SKM-1 (cell line): ENCODE results near the gene PCDHB8.
"Not testable (repeated sequence)": the region's sequence is repeated elsewhere in the genome, so short reads cannot be mapped to it uniquely, and the experiment has no call there.

Experiments
- DNase-seq: peaks from one replicate; lab custom pipeline; 2025; ENCODE audit not compliant: unreplicated experiment; lab: John Stamatoyannopoulos, UW

PCDHB8 gene

DNA sequence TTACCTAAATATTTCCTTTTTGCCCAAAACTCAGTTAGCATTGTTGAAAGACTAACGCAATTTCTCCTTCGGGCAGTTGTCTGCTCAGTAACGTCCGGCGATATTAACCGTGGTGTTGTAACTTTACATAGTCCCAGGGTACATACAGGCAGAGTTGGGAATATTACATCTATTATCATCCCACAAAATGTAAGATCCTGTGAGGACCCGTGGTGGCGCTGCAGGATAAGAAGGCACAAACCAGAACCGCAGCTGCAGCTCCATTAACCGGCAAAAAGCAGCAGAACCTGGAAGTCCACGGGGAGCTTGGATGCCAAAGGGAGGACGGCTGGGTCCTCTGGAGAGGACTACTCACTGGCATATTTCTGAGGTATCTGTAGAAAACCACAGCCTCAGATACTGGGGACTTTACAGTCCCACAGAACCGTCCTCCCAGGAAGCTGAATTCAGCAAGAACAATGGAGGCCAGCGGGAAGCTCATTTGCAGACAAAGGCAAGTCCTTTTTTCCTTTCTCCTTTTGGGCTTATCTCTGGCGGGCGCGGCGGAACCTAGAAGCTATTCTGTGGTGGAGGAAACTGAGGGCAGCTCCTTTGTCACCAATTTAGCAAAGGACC, at the start of gene PCDHB8:
TSS of gene PCDHB8 (plus strand) at position 214 of the 615 bp plus-strand sequence. CDS start at position 459, 245 bp downstream.
- not testable (repeated sequence) for DNase-seq

DNA sequence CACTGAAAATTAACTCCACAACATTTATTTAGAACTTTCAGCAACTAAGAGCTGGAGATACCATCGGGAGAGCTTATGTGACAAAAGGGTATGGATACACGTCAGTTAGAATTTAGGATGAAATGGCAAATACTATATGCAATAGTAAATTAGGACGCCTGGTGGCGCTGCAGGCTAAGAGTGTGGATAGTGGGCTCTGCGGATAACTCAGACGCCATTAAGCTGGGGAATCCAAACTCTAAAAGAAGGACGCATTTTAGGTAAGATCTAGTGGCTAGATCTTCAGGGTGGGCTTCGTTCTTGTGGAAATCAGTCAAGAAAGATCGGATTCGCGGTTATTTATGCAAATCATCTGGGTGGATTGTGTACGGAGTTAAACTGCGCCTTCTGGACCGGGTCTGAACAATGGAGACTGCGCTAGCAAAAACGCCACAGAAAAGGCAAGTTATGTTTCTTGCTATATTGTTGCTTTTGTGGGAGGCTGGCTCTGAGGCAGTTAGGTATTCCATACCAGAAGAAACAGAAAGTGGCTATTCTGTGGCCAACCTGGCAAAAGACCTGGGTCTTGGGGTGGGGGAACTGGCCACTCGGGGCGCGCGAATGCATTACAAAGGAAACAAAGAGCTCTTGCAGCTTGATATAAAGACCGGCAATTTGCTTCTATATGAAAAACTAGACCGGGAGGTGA, 42.4 kb upstream of the PCDHB8 start, which contains the start of gene PCDHB5:
TSS of gene PCDHB5 (plus strand) at position 177 of the 688 bp plus-strand sequence. CDS start at position 406, 229 bp downstream.
- no peak for DNase-seq

DNA sequence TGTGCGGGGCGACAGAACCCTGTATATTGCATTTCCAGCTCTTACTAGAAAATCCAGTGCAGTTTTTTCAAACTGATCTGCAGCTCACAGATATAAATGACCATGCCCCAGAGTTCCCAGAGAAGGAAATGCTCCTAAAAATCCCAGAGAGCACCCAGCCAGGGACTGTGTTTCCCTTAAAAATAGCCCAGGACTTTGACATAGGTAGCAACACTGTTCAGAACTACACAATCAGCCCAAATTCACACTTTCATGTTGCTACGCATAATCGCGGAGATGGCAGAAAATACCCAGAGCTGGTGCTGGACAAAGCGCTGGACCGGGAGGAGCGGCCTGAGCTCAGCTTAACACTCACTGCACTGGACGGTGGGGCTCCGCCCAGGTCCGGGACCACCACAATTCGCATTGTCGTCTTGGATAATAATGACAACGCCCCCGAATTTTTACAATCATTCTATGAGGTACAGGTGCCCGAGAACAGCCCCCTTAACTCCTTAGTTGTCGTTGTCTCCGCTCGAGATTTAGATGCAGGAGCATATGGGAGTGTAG, 41.8 kb upstream of the PCDHB8 start:
- DNase-seq, result no peak

DNA sequence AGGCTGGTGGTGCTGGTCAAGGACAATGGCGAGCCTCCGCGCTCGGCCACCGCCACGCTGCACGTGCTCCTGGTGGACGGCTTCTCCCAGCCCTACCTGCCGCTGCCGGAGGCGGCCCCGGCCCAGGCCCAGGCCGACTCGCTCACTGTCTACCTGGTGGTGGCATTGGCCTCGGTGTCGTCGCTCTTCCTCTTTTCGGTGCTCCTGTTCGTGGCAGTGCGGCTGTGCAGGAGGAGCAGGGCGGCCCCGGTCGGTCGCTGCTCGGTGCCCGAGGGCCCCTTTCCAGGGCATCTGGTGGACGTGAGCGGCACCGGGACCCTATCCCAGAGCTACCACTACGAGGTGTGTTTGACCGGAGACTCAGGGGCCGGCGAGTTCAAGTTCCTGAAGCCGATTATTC, 40.2 kb upstream of the PCDHB8 start:
- DNase-seq, result not testable (repeated sequence)

DNA sequence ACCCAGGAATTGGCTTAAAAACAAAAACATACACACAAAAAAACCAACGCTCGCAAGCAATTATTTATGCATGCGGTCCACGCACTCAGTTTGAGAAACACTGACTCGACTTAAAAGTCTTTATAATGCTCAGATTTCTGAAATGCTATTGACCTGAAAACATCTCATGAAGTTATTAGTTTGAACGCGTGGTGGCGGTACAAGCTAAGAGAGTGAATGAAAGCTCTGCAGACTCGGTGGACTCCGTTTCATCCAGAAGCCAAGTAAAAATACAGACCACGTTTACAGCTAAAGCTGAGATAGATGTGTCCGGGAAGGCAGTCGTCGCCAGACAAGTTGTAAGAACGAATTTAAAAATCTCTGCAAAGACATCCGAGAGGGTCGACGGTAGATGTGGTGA, 27.8 kb upstream of the PCDHB8 start, which contains the start of gene PCDHB6:
TSS of gene PCDHB6 (plus strand) at position 246 of the 400 bp plus-strand sequence. CDS start 201 bp downstream, outside the sequence.
- DNase-seq, result no peak

DNA sequence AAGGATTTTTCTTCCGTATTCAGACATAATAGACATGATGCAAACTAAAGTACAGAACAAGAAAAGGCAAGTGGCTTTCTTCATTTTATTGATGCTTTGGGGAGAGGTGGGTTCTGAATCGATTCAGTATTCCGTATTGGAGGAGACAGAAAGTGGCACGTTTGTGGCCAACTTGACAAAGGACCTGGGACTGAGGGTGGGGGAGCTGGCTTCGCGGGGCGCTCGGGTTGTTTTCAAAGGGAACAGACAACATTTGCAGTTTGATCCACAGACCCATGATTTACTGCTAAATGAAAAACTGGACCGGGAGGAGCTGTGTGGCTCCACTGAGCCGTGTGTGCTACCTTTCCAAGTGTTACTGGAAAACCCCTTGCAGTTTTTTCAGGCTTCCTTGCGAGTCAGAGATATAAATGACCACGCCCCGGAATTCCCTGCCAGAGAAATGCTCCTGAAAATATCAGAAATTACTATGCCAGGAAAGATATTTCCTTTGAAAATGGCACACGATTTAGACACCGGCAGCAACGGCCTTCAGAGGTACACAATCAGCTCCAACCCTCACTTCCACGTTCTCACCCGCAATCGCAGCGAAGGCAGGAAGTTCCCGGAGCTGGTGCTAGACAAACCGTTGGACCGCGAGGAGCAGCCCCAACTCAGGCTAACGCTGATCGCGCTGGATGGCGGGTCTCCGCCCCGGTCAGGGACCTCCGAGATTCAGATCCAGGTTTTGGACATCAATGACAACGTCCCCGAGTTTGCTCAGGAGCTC, 27.2 kb upstream of the PCDHB8 start:
- no peak for DNase-seq

DNA sequence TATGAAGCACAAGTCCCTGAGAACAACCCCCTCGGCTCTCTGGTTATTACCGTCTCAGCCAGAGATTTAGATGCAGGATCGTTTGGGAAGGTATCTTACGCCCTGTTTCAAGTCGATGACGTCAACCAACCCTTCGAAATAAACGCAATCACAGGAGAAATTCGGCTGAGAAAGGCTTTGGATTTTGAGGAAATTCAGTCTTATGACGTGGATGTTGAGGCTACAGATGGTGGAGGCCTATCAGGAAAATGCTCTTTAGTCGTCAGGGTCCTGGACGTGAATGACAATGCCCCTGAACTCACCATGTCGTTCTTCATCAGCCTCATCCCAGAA, 26.6 kb upstream of the PCDHB8 start:
- no peak for DNase-seq

DNA sequence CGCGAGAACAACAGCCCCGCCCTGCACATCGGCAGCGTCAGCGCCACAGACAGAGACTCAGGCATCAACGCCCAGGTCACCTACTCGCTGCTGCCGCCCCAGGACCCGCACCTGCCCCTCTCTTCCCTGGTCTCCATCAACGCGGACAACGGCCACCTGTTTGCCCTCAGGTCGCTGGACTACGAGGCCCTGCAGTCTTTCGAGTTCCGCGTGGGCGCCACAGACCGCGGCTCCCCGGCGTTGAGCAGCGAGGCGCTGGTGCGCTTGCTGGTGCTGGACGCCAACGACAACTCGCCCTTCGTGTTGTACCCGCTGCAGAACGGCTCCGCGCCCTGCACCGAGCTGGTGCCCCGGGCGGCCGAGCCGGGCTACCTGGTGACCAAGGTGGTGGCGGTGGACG, 26.0 kb upstream of the PCDHB8 start:
- DNase-seq, result not testable (repeated sequence)

DNA sequence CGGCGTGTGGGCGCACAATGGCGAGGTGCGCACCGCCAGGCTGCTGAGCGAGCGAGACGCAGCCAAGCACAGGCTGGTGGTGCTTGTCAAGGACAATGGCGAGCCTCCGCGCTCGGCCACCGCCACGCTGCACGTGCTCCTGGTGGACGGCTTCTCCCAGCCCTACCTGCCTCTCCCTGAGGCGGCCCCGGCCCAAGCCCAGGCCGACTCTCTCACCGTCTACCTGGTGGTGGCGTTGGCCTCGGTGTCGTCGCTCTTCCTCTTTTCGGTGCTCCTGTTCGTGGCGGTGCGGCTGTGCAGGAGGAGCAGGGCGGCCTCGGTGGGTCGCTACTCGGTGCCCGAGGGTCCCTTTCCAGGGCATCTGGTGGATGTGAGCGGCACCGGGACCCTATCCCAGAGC, 25.5 kb upstream of the PCDHB8 start:
- not testable (repeated sequence) for DNase-seq

DNA sequence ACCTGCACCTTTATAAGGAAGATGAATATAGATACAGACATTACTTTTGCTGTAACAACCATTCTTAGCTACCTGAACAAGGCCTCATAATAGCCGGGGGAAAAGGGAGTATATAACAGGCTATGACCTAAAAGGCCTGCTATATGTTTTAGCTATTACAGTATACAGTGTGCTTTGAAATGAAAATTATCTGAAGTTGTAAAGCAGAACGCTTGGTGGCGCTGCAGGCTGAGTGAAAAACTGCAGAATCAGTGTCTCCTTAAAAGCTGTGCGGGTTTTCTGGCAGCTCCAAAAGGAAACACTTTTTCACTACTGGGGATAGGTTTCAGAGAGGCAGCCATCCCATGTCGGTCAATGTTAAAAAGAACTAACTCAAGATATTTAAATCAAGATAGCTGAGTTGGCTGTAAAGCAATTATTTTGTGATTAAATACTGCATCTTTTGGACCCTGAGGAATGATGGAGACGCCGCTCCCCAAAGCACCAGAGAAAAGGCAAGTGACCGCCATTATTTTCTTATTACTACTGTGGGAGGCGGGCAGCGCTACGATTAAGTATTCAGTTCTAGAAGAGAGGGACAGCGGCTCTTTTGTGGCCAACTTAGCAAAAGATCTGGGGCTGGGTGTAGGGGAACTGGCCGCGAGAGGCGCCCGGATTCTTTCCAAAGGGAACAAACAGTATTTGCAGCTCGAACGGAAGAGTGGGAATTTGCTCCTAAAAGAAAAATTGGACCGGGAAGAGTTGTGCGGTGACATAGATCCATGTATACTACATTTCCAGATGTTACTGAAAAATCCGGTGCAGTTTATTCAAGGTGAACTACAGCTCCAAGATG, 21.8 kb upstream of the PCDHB8 start:
- no peak for DNase-seq

DNA sequence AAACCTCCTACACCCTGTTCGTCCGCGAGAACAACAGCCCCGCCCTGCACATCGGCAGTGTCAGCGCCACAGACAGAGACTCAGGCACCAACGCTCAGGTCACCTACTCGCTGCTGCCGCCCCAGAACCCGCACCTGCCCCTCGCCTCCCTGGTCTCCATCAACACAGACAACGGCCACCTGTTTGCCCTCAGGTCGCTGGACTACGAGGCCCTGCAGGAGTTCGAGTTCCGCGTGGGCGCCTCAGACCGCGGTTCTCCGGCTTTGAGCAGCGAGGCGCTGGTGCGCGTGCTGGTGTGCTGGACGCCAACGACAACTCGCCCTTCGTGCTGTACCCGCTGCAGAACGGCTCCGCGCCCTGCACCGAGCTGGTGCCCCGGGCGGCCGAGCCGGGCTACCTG, 20.2 kb upstream of the PCDHB8 start:
- DNase-seq, result not testable (repeated sequence)

DNA sequence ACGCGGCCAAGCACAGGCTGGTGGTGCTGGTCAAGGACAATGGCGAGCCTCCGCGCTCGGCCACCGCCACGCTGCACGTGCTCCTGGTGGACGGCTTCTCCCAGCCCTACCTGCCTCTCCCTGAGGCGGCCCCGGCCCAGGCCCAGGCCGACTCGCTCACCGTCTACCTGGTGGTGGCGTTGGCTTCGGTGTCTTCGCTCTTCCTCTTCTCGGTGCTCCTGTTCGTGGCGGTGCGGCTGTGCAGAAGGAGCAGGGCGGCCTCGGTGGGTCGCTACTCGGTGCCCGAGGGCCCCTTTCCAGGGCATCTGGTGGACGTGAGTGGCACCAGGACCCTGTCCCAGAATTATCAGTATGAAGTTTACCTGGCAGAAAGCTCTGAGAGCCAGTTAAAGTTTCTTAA, 19.7 kb upstream of the PCDHB8 start:
- not testable (repeated sequence) for DNase-seq

DNA sequence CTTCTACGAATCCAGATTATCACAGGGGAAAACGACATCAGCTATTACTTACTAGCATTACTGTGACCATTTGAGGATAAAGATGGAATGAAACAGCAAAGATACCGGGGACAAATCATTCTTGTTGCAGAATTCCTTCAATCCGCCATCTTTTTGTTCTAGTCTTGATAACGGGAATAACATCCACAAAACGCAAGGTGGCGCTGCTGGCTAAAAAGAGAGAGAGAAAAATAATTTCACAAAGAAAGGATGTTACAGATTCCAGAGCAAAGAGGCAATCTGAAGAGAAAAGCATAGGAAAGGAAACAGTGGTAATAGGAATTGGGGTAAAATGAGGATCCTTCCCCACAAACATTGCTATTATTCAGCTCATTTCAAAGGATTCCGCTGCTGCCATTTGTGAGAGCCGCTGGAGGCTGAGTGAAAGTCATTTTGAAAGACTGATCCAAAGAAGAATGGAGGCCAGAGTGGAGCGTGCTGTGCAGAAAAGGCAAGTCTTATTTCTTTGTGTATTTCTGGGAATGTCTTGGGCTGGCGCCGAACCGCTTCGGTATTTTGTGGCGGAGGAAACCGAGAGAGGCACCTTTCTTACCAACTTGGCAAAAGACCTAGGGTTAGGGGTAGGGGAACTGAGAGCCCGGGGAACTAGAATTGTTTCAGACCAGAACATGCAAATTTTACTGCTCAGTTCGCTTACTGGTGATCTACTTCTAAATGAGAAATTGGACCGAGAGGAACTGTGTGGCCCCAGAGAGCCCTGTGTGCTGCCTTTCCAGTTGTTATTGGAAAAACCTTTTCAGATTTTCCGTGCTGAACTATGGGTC, 5.0 kb upstream of the PCDHB8 start, which contains the start of gene PCDHB7:
TSS of gene PCDHB7 (plus strand) at position 264 of the 824 bp plus-strand sequence. CDS start at position 456, 192 bp downstream.
- DNase-seq, result no peak

DNA sequence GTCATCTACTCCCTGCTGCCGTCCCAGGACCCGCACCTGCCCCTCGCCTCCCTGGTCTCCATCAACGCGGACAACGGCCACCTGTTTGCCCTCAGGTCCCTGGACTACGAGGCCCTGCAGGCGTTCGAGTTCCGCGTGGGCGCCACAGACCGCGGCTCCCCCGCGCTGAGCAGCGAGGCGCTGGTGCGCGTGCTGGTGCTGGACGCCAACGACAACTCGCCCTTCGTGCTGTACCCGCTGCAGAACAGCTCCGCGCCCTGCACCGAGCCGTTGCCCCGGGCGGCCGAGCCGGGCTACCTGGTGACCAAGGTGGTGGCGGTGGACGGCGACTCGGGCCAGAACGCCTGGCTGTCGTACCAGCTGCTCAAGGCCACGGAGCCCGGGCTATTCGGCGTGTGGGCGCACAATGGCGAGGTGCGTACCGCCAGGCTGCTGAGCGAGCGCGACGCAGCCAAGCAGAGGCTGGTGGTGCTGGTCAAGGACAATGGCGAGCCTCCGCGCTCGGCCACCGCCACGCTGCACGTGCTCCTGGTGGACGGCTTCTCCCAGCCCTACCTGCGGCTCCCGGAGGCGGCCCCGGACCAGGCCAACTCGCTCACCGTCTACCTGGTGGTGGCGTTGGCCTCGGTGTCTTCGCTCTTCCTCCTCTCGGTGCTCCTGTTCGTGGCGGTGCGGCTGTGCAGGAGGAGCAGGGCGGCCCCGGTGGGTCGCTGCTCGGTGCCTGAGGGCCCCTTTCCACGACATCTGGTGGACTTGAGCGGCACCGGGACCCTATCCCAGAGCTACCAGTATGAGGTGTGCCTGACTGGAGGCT, 3.1 kb upstream of the PCDHB8 start:
- DNase-seq, result not testable (repeated sequence)

DNA sequence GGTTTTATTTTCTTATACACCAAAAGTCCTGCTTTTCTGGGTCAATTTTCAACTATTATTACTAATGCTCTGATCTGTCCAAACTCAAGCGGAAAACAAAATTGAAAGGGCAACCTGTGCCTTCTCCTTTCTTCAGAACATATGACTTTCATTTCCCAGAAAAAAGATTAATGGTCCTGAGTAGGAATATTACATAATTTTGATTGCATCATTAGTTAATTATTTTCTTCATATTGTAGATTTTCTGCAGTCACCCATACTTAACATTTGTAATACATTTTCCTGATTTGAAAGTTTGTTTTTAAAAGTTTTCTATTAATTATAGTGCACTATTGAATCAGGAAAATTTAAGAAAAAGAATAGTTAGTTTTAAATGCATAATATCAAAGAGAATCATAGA, 1.7 kb upstream of the PCDHB8 start:
- no peak for DNase-seq

DNA sequence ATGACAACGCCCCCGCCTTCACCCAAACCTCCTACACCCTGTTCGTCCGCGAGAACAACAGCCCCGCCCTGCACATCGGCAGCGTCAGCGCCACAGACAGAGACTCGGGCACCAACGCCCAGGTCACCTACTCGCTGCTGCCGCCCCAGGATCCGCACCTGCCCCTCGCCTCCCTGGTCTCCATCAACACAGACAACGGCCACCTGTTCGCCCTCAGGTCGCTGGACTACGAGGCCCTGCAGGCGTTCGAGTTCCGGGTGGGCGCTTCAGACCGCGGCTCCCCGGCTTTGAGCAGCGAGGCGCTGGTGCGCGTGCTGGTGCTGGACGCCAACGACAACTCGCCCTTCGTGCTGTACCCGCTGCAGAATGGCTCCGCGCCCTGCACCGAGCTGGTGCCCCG, 1.8 kb downstream of the PCDHB8 start:
- not testable (repeated sequence) for DNase-seq

DNA sequence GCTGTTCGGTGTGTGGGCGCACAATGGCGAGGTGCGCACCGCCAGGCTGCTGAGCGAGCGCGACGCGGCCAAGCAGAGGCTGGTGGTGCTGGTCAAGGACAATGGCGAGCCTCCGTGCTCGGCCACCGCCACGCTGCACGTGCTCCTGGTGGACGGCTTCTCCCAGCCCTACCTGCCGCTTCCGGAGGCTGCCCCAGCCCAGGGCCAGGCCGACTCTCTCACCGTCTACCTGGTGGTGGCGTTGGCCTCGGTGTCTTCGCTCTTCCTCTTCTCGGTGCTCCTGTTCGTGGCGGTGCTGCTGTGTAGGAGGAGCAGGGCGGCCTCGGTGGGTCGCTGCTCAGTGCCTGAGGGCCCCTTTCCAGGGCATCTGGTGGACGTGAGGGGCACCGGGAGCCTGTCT, 2.3 kb downstream of the PCDHB8 start:
- DNase-seq, result not testable (repeated sequence)

DNA sequence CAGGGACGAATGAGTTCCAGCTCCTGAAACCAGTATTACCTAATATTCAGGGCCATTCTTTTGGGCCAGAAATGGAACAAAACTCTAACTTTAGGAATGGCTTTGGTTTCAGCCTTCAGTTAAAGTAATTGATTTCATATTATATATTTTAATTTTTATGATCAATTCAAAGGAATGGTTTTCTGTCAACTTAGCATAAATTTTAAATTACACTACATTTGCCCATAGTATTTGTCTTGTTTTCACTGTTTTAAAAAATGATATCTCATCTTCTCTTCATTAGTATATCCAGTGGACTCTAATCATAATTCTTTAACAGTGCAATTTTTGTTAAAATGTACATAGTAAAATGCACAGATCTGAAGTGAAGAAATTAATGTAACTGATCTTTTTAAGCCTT, 2.7 kb downstream of the PCDHB8 start:
- no peak for DNase-seq

DNA sequence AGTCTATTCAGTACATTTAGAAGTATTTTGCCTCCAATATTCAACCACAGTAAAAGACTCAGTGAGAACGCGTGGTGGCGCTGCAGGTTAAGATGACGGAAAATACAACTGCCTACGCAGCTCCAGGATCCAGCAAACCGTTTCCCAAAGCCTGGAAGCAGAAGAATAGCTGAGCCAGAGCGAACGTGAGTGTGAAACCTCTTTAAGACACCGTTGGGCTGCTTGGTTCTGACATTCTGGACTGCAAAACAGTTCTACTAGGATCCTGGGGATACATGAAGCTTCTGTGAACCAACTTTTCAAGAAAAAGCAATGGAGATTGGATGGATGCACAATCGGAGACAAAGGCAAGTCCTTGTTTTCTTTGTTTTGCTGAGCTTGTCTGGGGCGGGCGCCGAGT, 4.7 kb downstream of the PCDHB8 start, which contains the start of gene PCDHB16:
TSS of gene PCDHB16 (plus strand) at position 140 of the 400 bp plus-strand sequence. CDS start at position 313, 173 bp downstream.
- DNase-seq, result no peak
